HepG2 (cell line): Measurements from ENCODE around the gene CDK5RAP2. TPM values are rescaled to one million over a fixed set of nuclear protein-coding genes. Genes with fewer than 3 reads are reported as not detected.

ENCODE experiments used
- polyA plus RNA-seq, 8 experiments: library from polyadenylated mRNA; depleted of rRNA in 3 of 8; stranded (reverse) in 7 of 8; unstranded in 1 of 8; fragments of >200 nt; fragmentation: Illumina TruSeq in 4 of 8; extraction: Trizol in 4 of 8; gene quantifications; 2 replicates each; pipeline versions ENCODE4 v1.2.1 to v1.2.3, GENCODE V29; 2011 to 2016; ENCODE audit warnings: low read depth in 4 of 8, missing spikeins in 1 of 8, mixed read lengths in 1 of 8; ENCODE audit not compliant: insufficient read depth in 1 of 8
- total RNA-seq, 5 experiments: library from RNA; depleted of rRNA; stranded (reverse); fragments of >200 nt; fragmentation: Illumina TruSeq; extraction: Trizol; gene quantifications; 2 replicates each; pipeline ENCODE4 v1.2.3, GENCODE V29; 2016; ENCODE audit warnings: low read depth in 1 of 5
- TF ChIP-seq, protein P1 (sequence below): sonication (generic); formaldehyde crosslinking; IDR thresholded peaks from 2 replicates; pipeline ENCODE4 v1.4.0; 2020; ENCODE audit warnings: mild to moderate bottlenecking, missing genetic modification reagents
- TF ChIP-seq, protein P2 (sequence below): IDR thresholded peaks from 2 replicates; pipeline ENCODE4 v1.6.1; 2016; ENCODE audit warnings: missing biosample characterization, missing genetic modification reagents, low read depth
- TF ChIP-seq, protein P3 (sequence below): sonication (generic); formaldehyde crosslinking; IDR thresholded peaks from 2 replicates; pipeline ENCODE4 v1.4.0; 2020; ENCODE audit warnings: missing genetic modification reagents
- TF ChIP-seq, protein P4 (sequence below): sonication (generic); formaldehyde crosslinking; IDR thresholded peaks from 2 replicates; pipeline ENCODE4 v1.9.0; 2021; ENCODE audit warnings: mild to moderate bottlenecking, missing genetic modification reagents
- TF ChIP-seq, protein P5 (sequence below): sonication (generic); formaldehyde crosslinking; IDR thresholded peaks from 2 replicates; pipeline ENCODE4 v1.5.1; 2020; ENCODE audit warnings: mild to moderate bottlenecking, missing genetic modification reagents, borderline replicate concordance

The CDK5RAP2 gene
- total and polyA plus RNA-seq, 2 of the 13 experiments (the other 11 are each of a cell fraction or from before 2014, with no cell fraction given): 31.8 to 42.2 TPM

DNA sequence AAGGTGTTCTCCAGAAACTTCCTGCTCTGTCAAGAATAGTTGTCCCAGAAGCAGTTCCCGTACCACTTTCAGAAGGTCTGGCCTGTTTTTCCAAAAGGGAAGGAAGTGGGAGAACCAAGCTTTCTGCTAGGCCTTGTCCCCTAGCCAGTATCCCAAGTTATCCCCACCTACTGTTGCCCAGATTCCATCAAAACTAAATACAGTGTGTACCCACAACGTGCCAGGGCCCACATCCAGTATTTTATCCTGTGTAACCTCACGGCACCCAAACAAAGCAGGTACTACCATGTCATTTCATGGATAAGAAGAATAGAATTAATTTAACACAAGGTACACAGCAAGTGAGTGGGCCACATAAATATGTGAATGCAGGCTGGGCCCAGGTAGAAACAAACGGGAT is 126.2 kb downstream of the CDK5RAP2 start (continued):
- TF ChIP-seq, protein P1, sequence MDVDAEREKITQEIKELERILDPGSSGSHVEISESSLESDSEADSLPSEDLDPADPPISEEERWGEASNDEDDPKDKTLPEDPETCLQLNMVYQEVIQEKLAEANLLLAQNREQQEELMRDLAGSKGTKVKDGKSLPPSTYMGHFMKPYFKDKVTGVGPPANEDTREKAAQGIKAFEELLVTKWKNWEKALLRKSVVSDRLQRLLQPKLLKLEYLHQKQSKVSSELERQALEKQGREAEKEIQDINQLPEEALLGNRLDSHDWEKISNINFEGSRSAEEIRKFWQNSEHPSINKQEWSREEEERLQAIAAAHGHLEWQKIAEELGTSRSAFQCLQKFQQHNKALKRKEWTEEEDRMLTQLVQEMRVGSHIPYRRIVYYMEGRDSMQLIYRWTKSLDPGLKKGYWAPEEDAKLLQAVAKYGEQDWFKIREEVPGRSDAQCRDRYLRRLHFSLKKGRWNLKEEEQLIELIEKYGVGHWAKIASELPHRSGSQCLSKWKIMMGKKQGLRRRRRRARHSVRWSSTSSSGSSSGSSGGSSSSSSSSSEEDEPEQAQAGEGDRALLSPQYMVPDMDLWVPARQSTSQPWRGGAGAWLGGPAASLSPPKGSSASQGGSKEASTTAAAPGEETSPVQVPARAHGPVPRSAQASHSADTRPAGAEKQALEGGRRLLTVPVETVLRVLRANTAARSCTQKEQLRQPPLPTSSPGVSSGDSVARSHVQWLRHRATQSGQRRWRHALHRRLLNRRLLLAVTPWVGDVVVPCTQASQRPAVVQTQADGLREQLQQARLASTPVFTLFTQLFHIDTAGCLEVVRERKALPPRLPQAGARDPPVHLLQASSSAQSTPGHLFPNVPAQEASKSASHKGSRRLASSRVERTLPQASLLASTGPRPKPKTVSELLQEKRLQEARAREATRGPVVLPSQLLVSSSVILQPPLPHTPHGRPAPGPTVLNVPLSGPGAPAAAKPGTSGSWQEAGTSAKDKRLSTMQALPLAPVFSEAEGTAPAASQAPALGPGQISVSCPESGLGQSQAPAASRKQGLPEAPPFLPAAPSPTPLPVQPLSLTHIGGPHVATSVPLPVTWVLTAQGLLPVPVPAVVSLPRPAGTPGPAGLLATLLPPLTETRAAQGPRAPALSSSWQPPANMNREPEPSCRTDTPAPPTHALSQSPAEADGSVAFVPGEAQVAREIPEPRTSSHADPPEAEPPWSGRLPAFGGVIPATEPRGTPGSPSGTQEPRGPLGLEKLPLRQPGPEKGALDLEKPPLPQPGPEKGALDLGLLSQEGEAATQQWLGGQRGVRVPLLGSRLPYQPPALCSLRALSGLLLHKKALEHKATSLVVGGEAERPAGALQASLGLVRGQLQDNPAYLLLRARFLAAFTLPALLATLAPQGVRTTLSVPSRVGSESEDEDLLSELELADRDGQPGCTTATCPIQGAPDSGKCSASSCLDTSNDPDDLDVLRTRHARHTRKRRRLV (CRISPR knock-in tag): no peak
- TF ChIP-seq, protein P2, sequence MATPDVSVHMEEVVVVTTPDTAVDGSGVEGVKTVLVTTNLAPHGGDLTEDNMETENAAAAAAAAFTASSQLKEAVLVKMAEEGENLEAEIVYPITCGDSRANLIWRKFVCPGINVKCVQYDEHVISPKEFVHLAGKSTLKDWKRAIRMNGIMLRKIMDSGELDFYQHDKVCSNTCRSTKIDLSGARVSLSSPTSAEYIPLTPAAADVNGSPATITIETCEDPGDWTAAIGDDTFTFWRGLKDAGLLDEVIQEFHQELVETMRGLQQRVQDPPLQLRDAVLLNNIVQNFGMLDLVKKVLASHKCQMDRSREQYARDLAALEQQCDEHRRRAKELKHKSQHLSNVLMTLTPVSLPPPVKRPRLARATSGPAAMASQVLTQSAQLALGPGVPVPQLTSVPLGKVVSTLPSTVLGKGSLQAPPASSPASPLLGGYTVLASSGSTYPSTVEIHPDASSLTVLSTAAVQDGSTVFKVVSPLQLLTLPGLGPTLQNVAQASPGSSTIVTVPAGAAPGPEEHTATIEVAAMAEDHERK (CRISPR knock-in tag): no peak
- TF ChIP-seq, protein P3, sequence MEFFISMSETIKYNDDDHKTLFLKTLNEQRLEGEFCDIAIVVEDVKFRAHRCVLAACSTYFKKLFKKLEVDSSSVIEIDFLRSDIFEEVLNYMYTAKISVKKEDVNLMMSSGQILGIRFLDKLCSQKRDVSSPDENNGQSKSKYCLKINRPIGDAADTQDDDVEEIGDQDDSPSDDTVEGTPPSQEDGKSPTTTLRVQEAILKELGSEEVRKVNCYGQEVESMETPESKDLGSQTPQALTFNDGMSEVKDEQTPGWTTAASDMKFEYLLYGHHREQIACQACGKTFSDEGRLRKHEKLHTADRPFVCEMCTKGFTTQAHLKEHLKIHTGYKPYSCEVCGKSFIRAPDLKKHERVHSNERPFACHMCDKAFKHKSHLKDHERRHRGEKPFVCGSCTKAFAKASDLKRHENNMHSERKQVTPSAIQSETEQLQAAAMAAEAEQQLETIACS (CRISPR knock-in tag): no peak
- TF ChIP-seq, protein P4, sequence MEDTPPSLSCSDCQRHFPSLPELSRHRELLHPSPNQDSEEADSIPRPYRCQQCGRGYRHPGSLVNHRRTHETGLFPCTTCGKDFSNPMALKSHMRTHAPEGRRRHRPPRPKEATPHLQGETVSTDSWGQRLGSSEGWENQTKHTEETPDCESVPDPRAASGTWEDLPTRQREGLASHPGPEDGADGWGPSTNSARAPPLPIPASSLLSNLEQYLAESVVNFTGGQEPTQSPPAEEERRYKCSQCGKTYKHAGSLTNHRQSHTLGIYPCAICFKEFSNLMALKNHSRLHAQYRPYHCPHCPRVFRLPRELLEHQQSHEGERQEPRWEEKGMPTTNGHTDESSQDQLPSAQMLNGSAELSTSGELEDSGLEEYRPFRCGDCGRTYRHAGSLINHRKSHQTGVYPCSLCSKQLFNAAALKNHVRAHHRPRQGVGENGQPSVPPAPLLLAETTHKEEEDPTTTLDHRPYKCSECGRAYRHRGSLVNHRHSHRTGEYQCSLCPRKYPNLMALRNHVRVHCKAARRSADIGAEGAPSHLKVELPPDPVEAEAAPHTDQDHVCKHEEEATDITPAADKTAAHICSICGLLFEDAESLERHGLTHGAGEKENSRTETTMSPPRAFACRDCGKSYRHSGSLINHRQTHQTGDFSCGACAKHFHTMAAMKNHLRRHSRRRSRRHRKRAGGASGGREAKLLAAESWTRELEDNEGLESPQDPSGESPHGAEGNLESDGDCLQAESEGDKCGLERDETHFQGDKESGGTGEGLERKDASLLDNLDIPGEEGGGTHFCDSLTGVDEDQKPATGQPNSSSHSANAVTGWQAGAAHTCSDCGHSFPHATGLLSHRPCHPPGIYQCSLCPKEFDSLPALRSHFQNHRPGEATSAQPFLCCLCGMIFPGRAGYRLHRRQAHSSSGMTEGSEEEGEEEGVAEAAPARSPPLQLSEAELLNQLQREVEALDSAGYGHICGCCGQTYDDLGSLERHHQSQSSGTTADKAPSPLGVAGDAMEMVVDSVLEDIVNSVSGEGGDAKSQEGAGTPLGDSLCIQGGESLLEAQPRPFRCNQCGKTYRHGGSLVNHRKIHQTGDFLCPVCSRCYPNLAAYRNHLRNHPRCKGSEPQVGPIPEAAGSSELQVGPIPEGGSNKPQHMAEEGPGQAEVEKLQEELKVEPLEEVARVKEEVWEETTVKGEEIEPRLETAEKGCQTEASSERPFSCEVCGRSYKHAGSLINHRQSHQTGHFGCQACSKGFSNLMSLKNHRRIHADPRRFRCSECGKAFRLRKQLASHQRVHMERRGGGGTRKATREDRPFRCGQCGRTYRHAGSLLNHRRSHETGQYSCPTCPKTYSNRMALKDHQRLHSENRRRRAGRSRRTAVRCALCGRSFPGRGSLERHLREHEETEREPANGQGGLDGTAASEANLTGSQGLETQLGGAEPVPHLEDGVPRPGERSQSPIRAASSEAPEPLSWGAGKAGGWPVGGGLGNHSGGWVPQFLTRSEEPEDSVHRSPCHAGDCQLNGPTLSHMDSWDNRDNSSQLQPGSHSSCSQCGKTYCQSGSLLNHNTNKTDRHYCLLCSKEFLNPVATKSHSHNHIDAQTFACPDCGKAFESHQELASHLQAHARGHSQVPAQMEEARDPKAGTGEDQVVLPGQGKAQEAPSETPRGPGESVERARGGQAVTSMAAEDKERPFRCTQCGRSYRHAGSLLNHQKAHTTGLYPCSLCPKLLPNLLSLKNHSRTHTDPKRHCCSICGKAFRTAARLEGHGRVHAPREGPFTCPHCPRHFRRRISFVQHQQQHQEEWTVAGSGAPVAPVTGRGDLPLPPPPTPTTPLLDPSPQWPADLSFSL (CRISPR knock-in tag): no peak
- TF ChIP-seq, protein P5, sequence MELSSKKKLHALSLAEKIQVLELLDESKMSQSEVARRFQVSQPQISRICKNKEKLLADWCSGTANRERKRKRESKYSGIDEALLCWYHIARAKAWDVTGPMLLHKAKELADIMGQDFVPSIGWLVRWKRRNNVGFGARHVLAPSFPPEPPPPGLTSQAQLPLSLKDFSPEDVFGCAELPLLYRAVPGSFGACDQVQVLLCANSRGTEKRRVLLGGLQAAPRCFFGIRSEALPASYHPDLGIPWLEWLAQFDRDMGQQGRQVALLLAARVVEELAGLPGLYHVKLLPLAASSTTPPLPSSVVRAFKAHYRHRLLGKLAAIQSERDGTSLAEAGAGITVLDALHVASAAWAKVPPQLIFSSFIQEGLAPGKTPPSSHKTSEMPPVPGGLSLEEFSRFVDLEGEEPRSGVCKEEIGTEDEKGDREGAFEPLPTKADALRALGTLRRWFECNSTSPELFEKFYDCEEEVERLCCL (CRISPR knock-in tag): no peak
- TF ChIP-seq, all 625 proteins: peak for 0
